ENCODE data around the gene CDKAL1.

GRCh38 chr6:20684474-20684873, 150.2 kb downstream of the CDKAL1 start:
- TF ChIP-seq, protein P1, sequence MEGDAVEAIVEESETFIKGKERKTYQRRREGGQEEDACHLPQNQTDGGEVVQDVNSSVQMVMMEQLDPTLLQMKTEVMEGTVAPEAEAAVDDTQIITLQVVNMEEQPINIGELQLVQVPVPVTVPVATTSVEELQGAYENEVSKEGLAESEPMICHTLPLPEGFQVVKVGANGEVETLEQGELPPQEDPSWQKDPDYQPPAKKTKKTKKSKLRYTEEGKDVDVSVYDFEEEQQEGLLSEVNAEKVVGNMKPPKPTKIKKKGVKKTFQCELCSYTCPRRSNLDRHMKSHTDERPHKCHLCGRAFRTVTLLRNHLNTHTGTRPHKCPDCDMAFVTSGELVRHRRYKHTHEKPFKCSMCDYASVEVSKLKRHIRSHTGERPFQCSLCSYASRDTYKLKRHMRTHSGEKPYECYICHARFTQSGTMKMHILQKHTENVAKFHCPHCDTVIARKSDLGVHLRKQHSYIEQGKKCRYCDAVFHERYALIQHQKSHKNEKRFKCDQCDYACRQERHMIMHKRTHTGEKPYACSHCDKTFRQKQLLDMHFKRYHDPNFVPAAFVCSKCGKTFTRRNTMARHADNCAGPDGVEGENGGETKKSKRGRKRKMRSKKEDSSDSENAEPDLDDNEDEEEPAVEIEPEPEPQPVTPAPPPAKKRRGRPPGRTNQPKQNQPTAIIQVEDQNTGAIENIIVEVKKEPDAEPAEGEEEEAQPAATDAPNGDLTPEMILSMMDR (IDR thresholded peaks at IDR 0.05; ENCODE audit: low read length): no peak
- TF ChIP-seq EZH2 (optimal IDR thresholded peaks at IDR 0.05; ENCODE audit: low read depth, low read length) (no peak), EZH2phosphoT487 (IDR thresholded peaks at IDR 0.05; ENCODE audit: low read length) (no peak)
